Activated CD4-positive, alpha-beta memory T cell treated with anti-CD3 and anti-CD28 coated beads, Interleukin-2, amount 10 ng/mL, durations not matched to agents 7 days and 5 days (primary cell): ENCODE data around the gene TSGA10. TPM values are rescaled to one million over a fixed set of nuclear protein-coding genes. Genes with fewer than 3 reads are reported as not detected.
"Not testable (repeated sequence)": the region's sequence is repeated elsewhere in the genome, so short reads cannot be mapped to it uniquely, and the experiment has no call there.

Experiments
- CTCF ChIA-PET: fragments of 350-600 bp; sonication (Branson Sonifier 250); formaldehyde crosslinking; loops from one replicate; lab custom pipeline; 2021; ENCODE audit warnings: antibody characterized with exemption, inconsistent platforms; lab: Charles Lee
- POLR2A ChIA-PET: fragments of 350-600 bp; sonication (Branson Sonifier 250); formaldehyde crosslinking; loops from one replicate; lab custom pipeline; 2021; ENCODE audit warnings: antibody characterized with exemption; lab: Charles Lee
- DNase-seq: peaks from one replicate; pipeline ENCODE4 v3.0.0-alpha.2; 2020
- H3K27ac Mint-ChIP-seq: one replicate; pipeline ENCODE4 v1.8.0; 2021; ENCODE audit warnings: mild to moderate bottlenecking, mixed read lengths
- H3K27me3 Mint-ChIP-seq: one replicate; pipeline ENCODE4 v1.8.0; 2021; ENCODE audit warnings: mixed read lengths
- H3K36me3 Mint-ChIP-seq: one replicate; pipeline ENCODE4 v1.8.0; 2021; ENCODE audit warnings: low read depth, mixed read lengths
- H3K4me1 Mint-ChIP-seq: one replicate; pipeline ENCODE4 v1.8.0; 2021; ENCODE audit warnings: mixed read lengths
- H3K4me3 Mint-ChIP-seq: one replicate; pipeline ENCODE4 v1.8.0; 2021; ENCODE audit warnings: mild to moderate bottlenecking, mixed read lengths
- H3K9me3 Mint-ChIP-seq: one replicate; pipeline ENCODE4 v1.8.0; 2021; ENCODE audit warnings: mixed read lengths
- total RNA-seq, 2 experiments: library from RNA; stranded (reverse); gene quantifications; one replicate each; pipeline ENCODE4 v1.2.3, GENCODE V29; 2021

The TSGA10 gene
- total RNA-seq, 2 experiments from 2014 or later = 3.7 to 5.4 TPM

GRCh38 chr2:99032786-99033185 lies 122.0 kb downstream of the TSGA10 start:
- Mint-ChIP-seq H3K36me3 (peaks cover 4% of the 10 kb centered on the region), H3K9me3 (no peaks in the 10 kb centered on the region), H3K27me3 (peaks cover 3% of the 10 kb centered on the region), H3K4me1 (peaks cover 19% of the 10 kb centered on the region), H3K4me3 (no peak overlapping the region), H3K27ac (no peak overlapping the region)
- no peak for DNase-seq
- ChIA-PET CTCF (no interaction called here), POLR2A (no interaction called here)

GRCh38 chr2:99032001-99032400 lies 122.7 kb downstream of the TSGA10 start:
- H3K4me1 Mint-ChIP-seq = peaks cover 19% of the 10 kb centered on the region
- DNase-seq = no peak
- H3K36me3 Mint-ChIP-seq = peaks cover 4% of the 10 kb centered on the region
- H3K4me3 Mint-ChIP-seq = no peak overlapping the region
- H3K27me3 Mint-ChIP-seq = peaks cover 3% of the 10 kb centered on the region
- CTCF ChIA-PET = no interaction called here
- POLR2A ChIA-PET = no interaction called here
- peaks cover 2% of the 10 kb centered on the region for H3K9me3 Mint-ChIP-seq
- H3K27ac Mint-ChIP-seq = no peak overlapping the region

- ChIA-PET POLR2A (no interaction called here), CTCF (no interaction called here)
- Mint-ChIP-seq H3K9me3 (peaks cover 2% of the 10 kb centered on the region), H3K27ac (no peak overlapping the region), H3K36me3 (peaks cover 4% of the 10 kb centered on the region), H3K4me3 (no peak overlapping the region), H3K27me3 (peaks cover 3% of the 10 kb centered on the region), H3K4me1 (peaks cover 19% of the 10 kb centered on the region)
- DNase-seq = no peak
Measured at GRCh38 chr2:99031481-99031880, 123.3 kb downstream of the TSGA10 start.

GRCh38 chr2:99028558-99028957 lies 126.2 kb downstream of the TSGA10 start:
- Mint-ChIP-seq H3K27me3 (peaks cover 3% of the 10 kb centered on the region), H3K9me3 (peaks cover 11% of the 10 kb centered on the region), H3K4me3 (no peak overlapping the region), H3K4me1 (peaks cover 19% of the 10 kb centered on the region), H3K36me3 (peaks cover 2% of the 10 kb centered on the region), H3K27ac (no peak overlapping the region)
- ChIA-PET CTCF (interaction anchor here (0.6 kb wide), 1 partner anchor 21 kb away, joined by 3 read pairs; no protein-coding TSS in a partner anchor), POLR2A (no interaction called here)
- no peak for DNase-seq

GRCh38 chr2:99027856-99028255 lies 126.9 kb downstream of the TSGA10 start:
- no peak for DNase-seq
- Mint-ChIP-seq H3K27me3 (peaks cover 3% of the 10 kb centered on the region), H3K27ac (no peak overlapping the region), H3K36me3 (peaks cover 2% of the 10 kb centered on the region), H3K4me1 (peaks cover 16% of the 10 kb centered on the region), H3K9me3 (peaks cover 12% of the 10 kb centered on the region), H3K4me3 (no peak overlapping the region)
- CTCF ChIA-PET = no interaction called here
- POLR2A ChIA-PET = no interaction called here

GRCh38 chr2:99000708-99001107 lies 154.0 kb downstream of the TSGA10 start:
- H3K36me3 Mint-ChIP-seq = peaks cover 4% of the 10 kb centered on the region
- no peaks in the 10 kb centered on the region for H3K4me1 Mint-ChIP-seq
- H3K27me3 Mint-ChIP-seq = peaks cover 8% of the 10 kb centered on the region
- DNase-seq = no peak
- no peak overlapping the region for H3K27ac Mint-ChIP-seq
- POLR2A ChIA-PET = no interaction called here
- H3K9me3 Mint-ChIP-seq = peaks cover 11% of the 10 kb centered on the region
- H3K4me3 Mint-ChIP-seq = no peak overlapping the region
- CTCF ChIA-PET = no interaction called here

- H3K36me3 Mint-ChIP-seq, DNase-seq, H3K4me1 Mint-ChIP-seq, POLR2A ChIA-PET, CTCF ChIA-PET, H3K9me3 Mint-ChIP-seq, H3K27ac Mint-ChIP-seq, H3K4me3 Mint-ChIP-seq: not testable (repeated sequence)
- peaks cover 11% of the 10 kb centered on the region for H3K27me3 Mint-ChIP-seq
Measured at GRCh38 chr2:98988695-98989094, 166.0 kb downstream of the TSGA10 start.

- no peak overlapping the region for H3K4me3 Mint-ChIP-seq
- DNase-seq = no peak
- H3K4me1 Mint-ChIP-seq = no peaks in the 10 kb centered on the region
- ChIA-PET POLR2A (no interaction called here), CTCF (no interaction called here)
- H3K27ac Mint-ChIP-seq = no peak overlapping the region
- no peaks in the 10 kb centered on the region for H3K9me3 Mint-ChIP-seq
- H3K27me3 Mint-ChIP-seq = peaks cover 7% of the 10 kb centered on the region
- H3K36me3 Mint-ChIP-seq = no peaks in the 10 kb centered on the region
Measured at GRCh38 chr2:98985905-98986666, 168.7 kb downstream of the TSGA10 start.

GRCh38 chr2:98975611-98976010 lies 179.1 kb downstream of the TSGA10 start:
- POLR2A ChIA-PET = no interaction called here
- Mint-ChIP-seq H3K9me3 (peaks cover 18% of the 10 kb centered on the region), H3K4me1 (no peaks in the 10 kb centered on the region), H3K36me3 (peaks cover 2% of the 10 kb centered on the region), H3K27me3 (peaks cover 19% of the 10 kb centered on the region), H3K4me3 (no peak overlapping the region), H3K27ac (no peak overlapping the region)
- CTCF ChIA-PET = no interaction called here
- no peak for DNase-seq

GRCh38 chr2:98972582-98973167 lies 182.1 kb downstream of the TSGA10 start:
- ChIA-PET CTCF (no interaction called here), POLR2A (no interaction called here)
- Mint-ChIP-seq H3K36me3 (peaks cover 3% of the 10 kb centered on the region), H3K27me3 (peaks cover 25% of the 10 kb centered on the region), H3K27ac (no peak overlapping the region), H3K4me1 (no peaks in the 10 kb centered on the region), H3K4me3 (no peak overlapping the region), H3K9me3 (peaks cover 25% of the 10 kb centered on the region)
- no peak for DNase-seq

GRCh38 chr2:98959810-98960507 lies 194.8 kb downstream of the TSGA10 start:
- no peaks in the 10 kb centered on the region for H3K4me1 Mint-ChIP-seq
- H3K9me3 Mint-ChIP-seq = peaks cover 8% of the 10 kb centered on the region
- no peak overlapping the region for H3K4me3 Mint-ChIP-seq
- POLR2A ChIA-PET = no interaction called here
- CTCF ChIA-PET = no interaction called here
- H3K27me3 Mint-ChIP-seq = peaks cover 32% of the 10 kb centered on the region
- no peak for DNase-seq
- H3K27ac Mint-ChIP-seq = no peak overlapping the region
- no peaks in the 10 kb centered on the region for H3K36me3 Mint-ChIP-seq

- Mint-ChIP-seq H3K36me3 (no peaks in the 10 kb centered on the region), H3K27me3 (peaks cover 38% of the 10 kb centered on the region), H3K4me1 (no peaks in the 10 kb centered on the region), H3K4me3 (no peak overlapping the region), H3K9me3 (no peaks in the 10 kb centered on the region), H3K27ac (no peak overlapping the region)
- no peak for DNase-seq
- CTCF ChIA-PET = no interaction called here
- POLR2A ChIA-PET = no interaction called here
Measured at GRCh38 chr2:98952966-98953365, 201.8 kb downstream of the TSGA10 start.

- Mint-ChIP-seq H3K27ac (no peak overlapping the region), H3K36me3 (no peaks in the 10 kb centered on the region), H3K4me3 (no peak overlapping the region), H3K9me3 (no peaks in the 10 kb centered on the region), H3K27me3 (peaks cover 33% of the 10 kb centered on the region), H3K4me1 (no peaks in the 10 kb centered on the region)
- ChIA-PET CTCF (no interaction called here), POLR2A (no interaction called here)
- no peak for DNase-seq
Measured at GRCh38 chr2:98948956-98949739, 205.6 kb downstream of the TSGA10 start.
